Stimulated activated CD4-positive, alpha-beta T cell treated with anti-CD3 and anti-CD28 coated beads, Interleukin-2, amount 100 ng/mL, for 48 hours (primary cell): ENCODE results near the gene GRIN3B.

ENCODE experiments used
- DNase-seq, 2 donors: peaks; one replicate each; pipeline ENCODE4 v3.0.0-alpha.2; 2020

Gene GRIN3B

DNA sequence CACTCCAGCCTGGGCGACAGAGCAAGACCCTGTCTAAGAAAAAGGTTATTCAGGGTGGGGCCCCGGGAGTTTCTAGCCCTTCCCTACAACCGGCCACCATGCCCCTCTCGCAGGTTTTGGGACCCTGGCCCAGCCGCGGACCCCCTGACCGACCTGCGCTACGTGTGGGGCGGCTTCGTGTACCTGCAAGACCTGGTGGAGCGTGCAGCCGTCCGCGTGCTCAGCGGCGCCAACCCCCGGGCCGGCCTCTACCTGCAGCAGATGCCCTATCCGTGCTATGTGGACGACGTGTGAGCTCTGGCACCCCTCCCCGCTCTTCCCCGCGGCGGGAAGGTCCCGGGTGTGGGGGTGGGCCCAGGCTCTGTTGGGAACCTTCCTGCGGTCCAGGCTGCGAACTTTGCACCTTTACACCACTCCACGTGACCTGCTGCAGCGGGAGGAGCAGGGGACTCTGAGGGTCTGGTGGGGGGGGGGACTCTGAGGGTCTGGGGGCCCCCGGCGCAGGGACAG lies 46.0 kb downstream of the GRIN3B start:
- no peak for DNase-seq

DNA sequence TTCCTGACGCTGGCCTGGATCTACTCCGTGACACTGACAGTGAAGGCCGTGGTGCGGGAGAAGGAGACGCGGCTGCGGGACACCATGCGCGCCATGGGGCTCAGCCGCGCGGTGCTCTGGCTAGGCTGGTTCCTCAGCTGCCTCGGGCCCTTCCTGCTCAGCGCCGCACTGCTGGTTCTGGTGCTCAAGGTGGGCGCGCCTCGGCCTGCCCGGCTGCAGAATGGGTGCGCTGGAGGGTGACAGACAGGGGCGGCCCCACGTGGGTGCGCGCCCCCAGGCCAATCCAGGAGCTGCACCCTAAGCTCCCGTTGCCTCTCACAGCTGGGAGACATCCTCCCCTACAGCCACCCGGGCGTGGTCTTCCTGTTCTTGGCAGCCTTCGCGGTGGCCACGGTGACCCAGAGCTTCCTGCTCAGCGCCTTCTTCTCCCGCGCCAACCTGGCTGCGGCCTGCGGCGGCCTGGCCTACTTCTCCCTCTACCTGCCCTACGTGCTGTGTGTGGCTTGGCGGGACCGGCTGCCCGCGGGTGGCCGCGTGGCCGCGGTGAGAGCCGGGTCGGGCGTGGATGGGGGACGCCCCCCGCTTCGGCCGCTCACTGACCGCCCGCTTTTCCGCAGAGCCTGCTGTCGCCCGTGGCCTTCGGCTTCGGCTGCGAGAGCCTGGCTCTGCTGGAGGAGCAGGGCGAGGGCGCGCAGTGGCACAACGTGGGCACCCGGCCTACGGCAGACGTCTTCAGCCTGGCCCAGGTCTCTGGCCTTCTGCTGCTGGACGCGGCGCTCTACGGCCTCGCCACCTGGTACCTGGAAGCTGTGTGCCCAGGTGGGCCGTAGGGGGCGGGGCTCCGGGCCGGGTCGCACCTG lies 46.8 kb downstream of the GRIN3B start:
- DNase-seq, result no peak

DNA sequence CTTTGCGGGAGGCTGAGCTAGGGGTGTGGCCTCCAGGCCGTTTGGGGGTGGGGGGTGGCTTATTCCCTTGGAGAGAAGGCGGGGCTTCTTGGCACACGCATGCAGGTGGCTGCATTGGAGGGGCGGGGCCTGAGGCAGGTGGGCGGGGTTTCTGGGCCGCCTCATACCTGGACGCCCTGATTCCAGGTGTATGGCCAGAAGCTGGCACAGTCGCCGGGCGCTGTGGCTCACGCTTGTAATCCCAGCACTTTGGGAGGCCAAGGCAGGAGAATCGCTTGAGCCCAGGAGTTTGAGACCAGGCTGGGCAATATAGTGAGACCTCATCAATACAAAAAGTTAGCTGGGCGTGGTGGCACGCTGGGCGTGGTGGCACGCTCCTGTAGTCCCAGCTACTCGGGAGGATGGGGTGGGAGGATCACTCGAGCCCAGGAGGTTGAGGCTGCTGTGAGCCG lies 47.5 kb downstream of the GRIN3B start:
- DNase-seq, result no peak

DNA sequence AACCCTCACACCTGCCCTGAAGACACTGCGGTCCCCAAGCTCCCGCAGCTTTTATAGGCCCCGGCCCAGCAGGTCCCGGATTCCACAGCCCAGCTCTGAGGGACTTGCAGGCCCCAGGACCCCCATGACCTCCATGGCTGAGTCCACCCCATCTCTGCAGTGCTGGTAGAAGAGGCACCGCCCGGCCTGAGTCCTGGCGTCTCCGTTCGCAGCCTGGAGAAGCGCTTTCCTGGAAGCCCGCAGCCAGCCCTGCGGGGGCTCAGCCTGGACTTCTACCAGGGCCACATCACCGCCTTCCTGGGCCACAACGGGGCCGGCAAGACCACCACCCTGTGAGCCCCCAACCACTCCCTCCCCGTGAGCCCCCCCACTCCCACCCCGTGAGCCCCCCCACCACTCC lies 48.9 kb downstream of the GRIN3B start:
- no peak for DNase-seq

DNA sequence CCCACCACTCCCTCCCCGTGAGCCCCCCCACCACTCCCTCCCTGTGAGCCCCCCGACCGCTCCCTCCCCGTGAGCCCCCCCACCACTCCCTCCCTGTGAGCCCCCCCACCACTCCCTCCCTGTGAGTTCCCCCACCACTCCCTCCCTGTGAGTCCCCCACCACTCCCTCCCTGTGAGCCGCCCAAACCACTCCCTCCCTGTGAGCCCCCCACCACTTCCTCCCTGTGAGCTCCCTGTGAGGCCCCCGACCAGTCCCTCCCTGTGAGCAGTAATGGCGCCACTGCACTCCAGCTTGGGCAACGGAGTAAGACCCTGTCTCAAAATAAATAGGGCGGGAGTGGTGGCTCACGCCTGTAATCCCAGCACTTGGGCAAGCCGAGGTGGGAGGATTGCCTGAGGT lies 49.6 kb downstream of the GRIN3B start:
- no peak for DNase-seq

DNA sequence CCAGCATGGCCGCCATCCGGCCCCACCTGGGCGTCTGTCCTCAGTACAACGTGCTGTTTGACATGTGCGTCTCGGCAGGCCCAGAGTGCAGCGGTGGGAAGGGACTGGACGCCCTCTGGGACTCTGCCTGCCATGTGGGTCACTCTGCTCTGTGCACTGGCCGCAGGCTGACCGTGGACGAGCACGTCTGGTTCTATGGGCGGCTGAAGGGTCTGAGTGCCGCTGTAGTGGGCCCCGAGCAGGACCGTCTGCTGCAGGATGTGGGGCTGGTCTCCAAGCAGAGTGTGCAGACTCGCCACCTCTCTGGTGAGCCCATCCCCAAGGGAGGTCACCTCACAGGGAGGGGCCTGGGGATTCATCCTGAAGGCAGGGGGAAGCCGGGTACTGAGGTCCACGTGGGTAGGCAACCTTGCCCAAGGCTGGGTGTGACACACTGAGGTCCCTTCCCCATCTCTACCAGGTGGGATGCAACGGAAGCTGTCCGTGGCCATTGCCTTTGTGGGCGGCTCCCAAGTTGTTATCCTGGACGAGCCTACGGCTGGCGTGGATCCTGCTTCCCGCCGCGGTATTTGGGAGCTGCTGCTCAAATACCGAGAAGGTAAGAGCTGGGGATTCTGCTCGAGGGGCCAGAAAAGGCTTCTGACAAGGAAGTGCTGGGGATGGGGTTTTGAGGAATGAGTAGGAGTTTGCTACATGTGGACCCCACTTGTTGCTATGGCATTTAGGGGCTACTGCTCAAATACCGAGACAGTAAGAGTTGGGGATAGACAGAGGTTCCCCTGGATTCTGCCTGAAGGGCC lies 51.0 kb downstream of the GRIN3B start:
- DNase-seq, result no peak

DNA sequence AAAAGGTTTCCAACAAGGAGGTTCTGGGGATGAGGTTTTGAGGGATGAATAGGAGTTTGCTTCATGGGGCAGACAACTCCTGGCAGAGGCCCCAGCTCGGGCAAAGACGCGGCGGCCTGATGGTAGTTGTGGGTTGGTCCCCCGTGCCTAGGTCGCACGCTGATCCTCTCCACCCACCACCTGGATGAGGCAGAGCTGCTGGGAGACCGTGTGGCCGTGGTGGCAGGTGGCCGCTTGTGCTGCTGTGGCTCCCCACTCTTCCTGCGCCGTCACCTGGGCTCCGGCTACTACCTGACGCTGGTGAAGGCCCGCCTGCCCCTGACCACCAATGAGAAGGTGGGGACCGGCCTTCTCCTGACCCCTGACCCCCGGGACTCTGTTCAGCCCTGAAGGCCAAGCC lies 51.6 kb downstream of the GRIN3B start:
- no peak for DNase-seq

DNA sequence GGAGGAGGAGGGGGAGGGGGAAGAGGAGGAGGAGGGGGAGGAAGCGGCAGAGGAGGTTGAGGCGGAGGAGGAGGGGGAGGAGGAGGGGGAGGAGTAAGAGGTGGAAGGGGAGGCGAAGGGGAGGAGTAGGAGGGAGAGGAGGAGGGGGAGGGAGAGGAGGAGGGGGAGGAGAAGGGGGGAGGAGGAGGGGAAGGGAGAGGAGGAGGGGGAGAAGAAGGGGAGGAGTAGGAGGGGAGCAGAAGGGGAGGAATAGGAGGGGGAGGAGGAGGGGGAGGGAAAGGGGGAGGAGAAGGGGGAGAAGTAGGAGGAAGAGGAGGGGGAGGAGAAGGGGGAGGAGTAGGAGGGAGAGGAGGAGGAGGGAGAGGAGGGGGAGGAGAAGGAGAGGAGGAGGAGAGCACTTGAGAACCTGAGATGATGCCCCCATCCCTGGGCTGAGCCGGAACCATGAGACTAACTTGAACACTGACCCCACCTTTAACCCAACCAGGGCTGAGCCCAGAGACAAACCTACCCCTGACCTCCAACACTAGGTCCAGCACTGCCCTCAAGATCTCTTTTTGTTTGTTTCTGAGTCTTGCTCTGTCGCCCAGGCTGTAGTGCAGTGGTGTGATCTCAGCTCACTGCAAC lies 52.2 kb downstream of the GRIN3B start:
- DNase-seq, result no peak

DNA sequence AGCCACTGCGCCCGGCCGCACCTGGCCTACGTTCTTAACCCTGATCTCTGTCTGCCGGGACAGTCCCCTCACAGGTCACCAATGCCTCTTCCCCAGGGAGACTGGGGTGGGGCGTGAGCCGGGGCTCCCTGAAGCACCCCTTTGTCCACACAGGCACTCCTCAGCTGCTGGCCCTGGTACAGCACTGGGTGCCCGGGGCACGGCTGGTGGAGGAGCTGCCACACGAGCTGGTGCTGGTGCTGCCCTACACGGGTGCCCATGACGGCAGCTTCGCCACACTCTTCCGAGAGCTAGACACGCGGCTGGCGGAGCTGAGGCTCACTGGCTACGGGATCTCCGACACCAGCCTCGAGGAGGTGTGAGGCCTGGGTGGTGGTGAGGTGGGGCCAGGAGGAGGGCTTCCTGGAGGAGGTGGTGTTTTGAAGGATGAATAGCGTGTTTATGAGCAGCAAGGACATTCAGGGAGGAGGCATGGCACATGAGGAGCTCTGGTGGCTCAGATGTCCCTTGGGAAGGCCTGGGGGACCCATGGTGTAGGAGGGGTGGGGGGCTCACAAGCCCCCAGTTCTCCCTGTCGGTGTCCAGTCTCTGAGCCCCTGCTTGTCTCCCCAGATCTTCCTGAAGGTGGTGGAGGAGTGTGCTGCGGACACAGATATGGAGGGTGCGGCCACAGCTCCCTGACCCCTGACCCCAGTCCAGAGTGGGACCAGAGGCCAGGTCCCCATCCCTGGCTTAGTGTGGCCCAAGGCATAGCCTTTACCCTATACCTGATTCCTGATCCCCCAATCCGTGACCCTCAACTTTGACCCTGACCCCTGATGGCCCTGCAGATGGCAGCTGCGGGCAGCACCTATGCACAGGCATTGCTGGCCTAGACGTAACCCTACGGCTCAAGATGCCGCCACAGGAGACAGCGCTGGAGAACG lies 53.2 kb downstream of the GRIN3B start:
- DNase-seq, result no peak

DNA sequence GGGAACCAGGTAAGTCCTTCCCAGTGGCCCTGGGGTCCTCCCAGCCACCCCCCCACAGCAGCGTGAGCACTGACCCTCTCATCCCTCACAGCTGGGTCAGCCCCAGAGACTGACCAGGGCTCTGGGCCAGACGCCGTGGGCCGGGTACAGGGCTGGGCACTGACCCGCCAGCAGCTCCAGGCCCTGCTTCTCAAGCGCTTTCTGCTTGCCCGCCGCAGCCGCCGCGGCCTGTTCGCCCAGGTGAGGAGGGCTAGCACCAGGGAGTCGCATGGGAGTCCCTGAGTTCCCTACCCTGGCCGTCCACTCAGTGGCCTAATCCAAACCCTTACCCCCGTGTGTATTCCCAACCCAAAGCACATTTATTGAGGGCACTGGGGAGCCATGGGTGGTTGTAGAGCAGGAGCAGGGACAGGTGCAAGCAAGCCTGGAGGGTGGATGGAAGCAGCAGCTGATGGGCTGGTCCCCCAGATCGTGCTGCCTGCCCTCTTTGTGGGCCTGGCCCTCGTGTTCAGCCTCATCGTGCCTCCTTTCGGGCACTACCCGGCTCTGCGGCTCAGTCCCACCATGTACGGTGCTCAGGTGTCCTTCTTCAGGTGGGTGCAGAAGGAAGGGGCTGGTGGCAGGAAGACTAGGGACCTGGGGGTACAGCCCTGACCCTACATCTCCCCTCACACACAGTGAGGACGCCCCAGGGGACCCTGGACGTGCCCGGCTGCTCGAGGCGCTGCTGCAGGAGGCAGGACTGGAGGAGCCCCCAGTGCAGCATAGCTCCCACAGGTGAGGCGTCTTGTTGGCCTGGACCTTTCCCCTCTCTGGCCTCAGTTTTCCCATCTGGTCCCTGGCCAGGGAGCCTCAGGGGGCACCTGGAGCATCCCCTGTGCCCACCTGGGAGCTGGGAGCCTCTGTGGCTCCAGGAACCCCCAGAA lies 54.1 kb downstream of the GRIN3B start:
- no peak for DNase-seq

DNA sequence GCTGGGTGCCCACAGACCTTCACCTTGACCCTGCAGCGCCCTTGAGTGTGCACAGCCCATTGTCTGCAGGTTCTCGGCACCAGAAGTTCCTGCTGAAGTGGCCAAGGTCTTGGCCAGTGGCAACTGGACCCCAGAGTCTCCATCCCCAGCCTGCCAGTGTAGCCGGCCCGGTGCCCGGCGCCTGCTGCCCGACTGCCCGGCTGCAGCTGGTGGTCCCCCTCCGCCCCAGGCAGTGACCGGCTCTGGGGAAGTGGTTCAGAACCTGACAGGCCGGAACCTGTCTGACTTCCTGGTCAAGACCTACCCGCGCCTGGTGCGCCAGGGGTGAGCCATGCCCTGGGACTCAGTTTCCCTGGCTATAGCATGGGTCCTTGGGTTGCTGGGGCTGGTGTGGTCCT lies 54.8 kb downstream of the GRIN3B start:
- DNase-seq, result no peak

DNA sequence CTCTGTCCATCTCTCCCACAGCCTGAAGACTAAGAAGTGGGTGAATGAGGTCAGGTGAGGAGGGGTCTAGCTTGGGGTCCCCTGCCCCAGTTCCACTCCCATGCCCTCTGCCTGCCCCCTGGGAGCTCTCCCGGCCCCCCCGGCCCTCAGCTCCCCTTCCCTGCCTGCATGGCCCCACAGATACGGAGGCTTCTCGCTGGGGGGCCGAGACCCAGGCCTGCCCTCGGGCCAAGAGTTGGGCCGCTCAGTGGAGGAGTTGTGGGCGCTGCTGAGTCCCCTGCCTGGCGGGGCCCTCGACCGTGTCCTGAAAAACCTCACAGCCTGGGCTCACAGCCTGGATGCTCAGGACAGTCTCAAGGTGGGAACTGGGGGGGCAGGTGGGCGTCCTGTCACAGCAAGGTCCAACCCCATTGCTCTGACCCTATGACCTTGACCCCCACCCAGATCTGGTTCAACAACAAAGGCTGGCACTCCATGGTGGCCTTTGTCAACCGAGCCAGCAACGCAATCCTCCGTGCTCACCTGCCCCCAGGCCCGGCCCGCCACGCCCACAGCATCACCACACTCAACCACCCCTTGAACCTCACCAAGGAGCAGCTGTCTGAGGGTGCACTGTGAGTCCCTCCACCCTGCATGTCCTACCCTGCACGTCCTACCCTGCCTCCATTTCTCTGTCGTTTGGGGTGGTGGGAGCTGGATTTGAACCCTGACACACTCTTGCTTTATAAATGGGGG lies 55.8 kb downstream of the GRIN3B start:
- DNase-seq, result no peak

DNA sequence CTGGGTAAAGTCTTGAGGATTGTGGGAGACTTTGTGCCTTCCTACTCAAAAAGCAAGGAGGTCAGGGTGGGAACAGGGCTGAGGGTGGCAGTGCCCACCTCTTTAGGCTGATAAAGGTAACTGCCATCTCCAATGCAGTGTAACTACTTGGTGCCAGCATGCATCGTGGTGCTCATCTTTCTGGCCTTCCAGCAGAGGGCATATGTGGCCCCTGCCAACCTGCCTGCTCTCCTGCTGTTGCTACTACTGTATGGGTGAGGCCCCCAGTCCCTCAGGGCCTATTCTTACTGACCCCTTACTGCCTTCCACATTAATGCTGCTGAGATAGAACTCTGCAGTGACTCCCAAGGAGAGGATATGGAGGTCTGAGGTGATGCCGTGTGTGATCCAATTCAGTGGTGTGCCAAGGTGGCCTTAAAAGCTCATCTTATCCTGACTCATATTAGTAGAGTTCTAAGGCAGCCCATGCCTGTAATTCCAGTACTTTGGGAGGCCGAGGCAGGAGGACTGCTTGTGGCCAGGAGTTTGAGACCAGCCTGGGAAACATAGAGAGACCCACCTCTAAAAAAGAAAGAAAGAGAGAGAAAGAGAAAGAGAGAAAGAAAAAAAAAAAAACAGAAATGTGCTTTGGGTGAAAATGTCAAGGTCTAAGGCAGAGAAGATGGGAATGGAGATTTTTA lies 57.1 kb downstream of the GRIN3B start:
- DNase-seq, result no peak

DNA sequence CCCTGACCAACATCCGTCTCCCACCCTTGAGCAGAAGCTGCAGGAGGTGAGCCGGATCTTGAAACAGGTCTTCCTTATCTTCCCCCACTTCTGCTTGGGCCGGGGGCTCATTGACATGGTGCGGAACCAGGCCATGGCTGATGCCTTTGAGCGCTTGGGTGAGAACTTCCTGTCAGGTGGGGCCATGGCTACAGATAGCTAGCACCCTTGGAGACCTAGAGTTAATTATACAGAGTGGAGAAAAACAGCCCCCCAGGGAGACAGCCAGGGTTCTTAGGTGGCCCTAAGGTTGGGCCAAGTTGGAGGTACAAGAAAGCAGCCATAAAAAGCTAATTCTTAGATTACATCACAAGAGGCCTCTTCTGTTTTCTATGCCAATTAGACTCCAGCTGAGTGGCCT lies 57.9 kb downstream of the GRIN3B start:
- no peak for DNase-seq
